EL (cell line): Measurements from ENCODE around the gene ETFA.
A peak's percentile ranks its signal among the peaks of the same experiment; 100 is the strongest.

Experiments used
- DNase-seq: peaks from one replicate; pipeline ENCODE4 v3.0.0-alpha.2; 2016

The ETFA gene

DNA sequence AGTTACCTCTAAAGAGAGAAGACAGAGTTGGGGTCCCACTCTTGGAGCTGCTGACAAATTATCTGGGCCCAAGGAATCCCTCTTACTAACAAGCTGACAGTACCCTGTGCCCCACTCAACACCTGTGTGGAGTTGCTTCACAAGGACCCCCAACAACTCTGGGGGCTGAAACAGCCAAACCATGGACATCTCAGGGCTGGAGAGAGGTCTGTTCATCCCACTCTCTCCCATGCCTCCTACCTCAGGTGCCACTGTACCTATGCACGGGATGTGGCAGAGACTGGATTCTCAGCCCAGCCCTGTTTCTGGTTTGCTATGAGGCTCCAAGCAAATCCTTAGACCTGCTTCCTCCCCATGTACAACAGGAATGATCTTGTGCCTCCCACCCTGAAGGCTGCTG, 101.7 kb downstream of the ETFA start:
- DNase-seq = no peak

GRCh38 chr15:76208786-76209424, 102.4 kb downstream of the ETFA start:
- peak; percentile 31 for DNase-seq

DNA sequence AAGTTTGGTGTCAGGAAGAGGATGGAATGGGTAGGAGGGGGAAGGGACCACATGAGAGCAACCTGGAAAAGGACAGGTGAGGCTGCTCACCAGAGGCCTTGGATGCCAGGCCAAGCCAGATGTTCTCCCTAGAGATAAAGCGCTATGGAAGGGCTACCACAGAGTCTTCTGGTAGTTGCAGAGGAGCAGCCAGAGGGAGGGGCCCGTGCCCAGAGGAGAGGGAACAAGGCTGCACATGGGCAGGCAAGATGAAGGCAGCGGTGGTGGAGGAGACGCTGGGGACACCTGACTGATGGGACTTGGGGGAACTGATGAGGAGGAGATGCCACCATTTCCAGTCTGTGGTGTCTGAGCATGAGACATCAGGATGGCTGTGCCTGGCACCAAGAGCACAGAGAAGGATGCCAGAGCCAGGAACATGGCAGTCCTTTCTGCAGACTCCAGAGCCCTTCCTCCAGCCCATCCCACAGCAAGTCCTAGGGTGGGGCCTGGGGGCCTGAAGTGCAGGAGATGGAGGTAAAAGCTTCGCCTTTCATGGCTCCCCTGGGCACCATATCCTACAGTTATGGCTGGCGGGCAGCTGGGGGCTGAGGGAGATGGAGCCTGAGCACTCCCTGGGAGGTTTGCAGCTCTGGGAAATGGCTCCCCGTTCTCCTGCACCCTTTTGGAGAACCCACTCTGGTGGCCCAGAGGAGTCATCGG, 103.0 kb downstream of the ETFA start:
- DNase-seq = no peak

DNA sequence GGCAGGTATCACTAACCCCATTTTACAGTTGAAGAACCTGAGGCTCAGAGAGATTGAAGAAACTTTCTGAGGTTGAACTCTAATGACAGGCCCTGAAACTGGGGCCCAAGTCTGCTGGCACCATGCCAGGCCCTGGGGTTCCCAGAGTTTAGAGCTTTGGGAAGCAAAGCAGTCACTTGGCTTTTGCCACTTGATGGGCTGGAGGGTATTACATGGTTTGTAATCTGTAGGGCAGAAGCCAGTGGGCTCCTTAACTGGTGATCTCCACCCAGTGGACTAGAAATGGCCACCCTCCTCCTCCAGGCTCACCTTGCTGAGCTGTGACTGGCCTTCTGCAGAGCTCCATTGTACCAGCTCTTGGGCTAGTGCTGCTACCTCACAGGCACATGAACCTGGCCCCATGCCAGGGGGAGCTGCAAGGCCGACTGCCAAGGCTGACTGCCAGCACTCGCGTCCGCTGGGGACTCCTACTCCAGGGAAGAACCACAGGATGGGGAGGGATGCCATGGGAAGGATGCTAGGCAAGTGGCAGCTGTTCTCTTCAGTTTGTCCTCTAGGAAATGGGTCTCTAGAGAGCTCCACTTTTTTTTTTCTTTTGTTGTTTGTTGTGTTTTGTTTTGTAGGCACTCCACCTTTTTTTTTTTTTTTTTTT, 104.8 kb downstream of the ETFA start:
- DNase-seq = peak; percentile 25

GRCh38 chr15:76204916-76205460, 106.3 kb downstream of the ETFA start:
- DNase-seq = no peak

GRCh38 chr15:76204109-76204845, 107.0 kb downstream of the ETFA start:
- no peak for DNase-seq

DNA sequence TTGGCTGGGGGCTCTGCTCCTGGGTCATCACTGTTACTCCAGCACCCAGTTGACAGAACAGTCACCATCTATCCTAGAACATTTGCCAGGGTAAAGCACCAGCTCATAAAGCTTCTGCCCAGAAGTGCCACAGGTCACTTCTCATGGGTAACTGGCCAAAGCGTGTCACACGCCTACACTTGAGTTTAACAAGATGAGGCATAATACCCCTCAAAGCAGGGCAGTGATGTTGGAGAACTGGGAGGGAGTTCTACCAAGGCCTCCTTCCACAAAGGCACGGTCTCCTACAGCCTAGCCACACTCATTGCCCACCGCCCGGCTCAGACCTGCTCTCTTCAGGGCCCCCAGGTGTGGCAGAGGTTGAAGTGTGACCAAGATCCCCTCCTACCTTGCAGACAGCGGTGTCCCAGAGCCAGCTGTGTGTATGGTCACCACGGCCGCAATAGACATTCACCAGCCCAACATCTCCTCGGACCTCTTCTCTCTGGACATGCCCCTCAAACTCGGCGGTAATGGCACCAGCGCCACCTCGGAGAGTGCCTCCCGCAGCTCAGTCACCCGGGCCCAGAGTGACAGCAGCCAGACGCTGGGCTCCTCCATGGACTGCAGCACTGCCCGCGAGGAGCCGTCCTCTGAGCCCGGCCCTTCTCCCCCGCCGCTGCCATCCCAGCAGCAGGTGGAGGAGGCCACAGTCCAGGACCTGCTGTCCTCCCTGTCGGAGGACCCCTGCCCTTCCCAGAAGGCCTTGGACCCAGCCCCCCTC, 107.7 kb downstream of the ETFA start:
- no peak for DNase-seq

DNA sequence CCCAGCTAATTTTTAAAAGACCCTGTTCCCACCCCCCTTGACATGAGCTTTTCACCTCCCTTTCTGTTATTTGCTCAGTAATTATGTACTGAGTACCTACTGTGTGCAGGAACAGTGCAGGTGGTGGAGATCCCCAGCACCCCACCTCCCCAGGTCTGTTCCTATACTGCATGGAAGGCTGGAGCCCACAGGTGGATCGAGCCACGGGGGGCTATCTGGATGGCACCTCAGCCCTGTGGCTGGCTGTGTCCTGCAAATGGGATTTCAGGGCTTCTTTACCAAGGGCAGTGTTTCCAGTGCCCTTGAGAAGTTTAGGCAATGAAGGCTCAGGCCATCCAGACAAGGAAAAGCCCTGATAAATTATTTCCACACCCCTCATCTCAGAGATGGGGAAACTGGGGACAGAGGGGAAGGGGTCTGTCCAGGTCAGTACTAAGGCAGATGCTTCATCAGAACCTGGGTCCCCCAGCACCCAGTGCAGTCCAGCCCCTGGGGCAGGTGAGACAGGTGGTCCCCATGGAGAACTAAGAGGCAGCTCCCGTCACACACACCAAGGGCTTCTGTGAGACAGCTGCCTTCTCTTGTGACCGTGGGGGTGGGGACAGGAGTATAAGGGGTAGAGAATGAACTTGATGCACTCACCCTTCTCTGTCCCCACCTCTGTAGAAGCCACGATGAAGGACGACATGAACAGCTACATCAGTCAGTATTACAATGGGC, 109.6 kb downstream of the ETFA start:
- DNase-seq = no peak

- DNase-seq = no peak
These were observed 110.6 kb downstream of the ETFA start for GRCh38 chr15:76200641-76201105.

DNA sequence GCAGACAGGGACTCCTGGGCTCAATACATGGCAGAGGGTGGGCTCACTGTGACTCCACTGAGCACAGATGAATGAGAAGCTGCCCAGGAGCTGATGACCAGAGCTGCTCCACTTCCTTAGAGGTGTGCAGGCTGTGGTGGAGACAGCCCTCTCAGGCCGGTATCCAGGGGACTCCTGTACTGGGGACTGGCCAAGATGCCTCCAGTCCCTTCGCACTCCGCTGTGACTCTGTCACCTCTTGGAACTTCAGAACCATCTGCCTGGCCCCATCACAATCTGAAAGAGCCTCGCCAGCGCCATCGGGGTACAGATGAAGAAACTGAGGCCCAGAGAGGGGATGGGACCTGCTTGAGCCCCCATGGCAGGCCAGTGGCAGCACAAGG, 111.2 kb downstream of the ETFA start:
- no peak for DNase-seq

- peak; percentile 81 for DNase-seq
These were observed 111.9 kb downstream of the ETFA start for GRCh38 chr15:76199106-76200082.

DNA sequence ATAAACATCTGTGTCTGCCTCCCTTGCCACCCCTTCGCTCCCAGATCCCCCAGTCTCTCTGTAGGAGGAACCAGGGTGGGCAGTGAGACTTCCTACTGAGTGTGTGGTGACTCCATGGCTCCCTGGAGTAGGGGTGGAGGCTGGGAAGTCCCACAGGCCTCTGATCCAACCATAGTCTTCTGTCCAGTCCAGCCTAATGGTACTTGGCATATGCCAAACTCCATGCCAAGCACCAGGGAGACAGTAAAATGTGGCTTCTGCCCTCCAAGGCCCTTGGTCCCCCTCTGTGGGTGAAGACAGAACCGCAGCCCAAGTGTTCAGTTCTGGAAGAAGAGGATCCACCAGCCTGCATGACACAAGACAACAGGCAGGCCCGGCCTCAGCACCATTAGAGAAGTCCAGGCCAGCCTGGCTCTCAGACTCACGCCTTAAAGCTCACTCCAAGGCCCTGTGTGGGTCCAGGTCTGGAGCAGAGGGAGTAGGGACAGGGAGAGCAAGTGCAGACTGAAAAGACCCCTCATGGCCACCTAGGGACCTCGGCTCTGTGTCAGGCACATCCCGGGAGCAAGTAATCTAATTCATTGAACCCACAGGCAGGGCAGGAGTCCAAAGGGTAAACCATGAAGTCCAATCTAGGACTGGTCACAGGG, 112.7 kb downstream of the ETFA start:
- no peak for DNase-seq

DNA sequence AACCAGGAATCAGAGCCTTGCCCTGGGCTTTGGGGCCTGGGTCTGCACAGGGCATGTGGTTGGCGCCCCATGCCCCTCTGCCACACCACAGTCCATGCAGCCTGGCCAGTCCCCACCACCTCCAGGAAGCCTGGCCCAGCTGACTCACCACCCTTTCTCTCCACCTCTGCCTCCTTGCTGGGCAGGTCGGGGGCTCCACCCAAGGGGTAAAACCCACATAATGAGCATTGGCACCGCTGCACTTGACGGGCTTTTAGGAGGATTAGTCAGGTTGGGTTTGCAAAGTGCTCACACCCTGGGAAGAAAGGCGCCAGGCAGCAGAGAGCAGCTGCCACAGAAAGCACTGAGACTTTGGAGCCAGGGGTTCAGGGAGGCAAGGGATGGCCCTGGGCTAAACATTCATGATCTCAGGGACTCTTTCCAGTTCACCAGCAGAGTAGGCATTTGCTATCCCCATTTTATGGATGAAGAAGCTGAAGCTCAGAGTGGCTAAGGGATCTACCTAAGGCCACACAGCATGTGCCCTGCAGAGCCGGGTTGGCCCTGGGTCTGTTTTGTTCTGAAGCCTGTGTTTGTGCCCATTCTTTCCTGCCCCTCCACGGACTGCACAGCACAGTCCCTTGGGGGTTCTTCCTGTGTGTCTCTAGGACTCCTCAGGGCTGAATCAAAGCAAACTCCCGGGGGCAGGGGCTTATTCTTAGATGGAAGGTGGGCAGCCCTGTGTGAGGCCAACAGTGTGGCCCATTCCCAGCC, 113.4 kb downstream of the ETFA start:
- peak; percentile 21 for DNase-seq

DNA sequence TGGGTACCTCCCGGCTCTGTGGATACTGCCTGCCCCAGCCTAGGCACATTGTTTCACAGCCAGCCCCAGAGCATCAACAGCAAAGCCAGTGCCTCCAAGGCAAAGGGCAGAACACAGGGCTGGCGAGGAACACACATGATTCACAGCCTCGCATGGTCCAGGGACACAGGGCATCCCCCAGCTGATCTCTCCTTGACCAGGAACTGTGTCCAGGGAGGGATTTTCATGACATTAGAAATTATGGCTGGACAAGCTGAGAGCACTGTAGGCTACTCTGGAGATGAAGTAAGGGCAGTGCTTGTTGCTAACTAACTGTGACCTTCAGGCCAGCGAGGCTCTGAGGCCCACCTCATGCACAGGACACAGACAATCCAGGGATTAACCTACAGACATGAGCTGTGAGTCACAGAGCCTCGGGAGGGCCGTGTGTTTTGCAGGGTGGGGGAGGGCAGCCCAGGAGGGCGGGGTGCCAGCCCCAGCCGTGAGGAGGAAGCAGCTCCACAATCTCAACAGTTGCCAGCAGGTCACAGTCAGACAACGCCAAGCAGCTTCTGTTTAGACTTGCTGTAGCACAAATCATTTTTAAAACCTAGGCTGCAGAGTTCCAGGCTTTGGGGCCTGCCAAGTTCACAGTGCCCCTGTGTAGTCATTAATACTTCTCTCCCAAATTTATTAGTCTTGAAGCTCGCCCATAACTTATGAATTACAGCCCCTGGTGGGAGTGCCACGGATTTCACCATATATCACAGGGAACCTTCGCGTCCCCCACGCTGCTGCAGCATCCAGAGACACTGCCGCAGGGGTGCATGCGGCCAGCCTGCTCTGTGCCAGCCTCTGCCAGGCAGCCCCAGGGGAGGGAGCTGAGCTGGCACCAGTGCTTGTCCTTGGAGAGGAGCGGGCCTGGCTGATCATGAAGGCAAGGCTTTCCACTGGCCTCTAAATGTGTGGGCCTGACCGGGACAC, 114.7 kb downstream of the ETFA start:
- DNase-seq = peak; percentile 90

DNA sequence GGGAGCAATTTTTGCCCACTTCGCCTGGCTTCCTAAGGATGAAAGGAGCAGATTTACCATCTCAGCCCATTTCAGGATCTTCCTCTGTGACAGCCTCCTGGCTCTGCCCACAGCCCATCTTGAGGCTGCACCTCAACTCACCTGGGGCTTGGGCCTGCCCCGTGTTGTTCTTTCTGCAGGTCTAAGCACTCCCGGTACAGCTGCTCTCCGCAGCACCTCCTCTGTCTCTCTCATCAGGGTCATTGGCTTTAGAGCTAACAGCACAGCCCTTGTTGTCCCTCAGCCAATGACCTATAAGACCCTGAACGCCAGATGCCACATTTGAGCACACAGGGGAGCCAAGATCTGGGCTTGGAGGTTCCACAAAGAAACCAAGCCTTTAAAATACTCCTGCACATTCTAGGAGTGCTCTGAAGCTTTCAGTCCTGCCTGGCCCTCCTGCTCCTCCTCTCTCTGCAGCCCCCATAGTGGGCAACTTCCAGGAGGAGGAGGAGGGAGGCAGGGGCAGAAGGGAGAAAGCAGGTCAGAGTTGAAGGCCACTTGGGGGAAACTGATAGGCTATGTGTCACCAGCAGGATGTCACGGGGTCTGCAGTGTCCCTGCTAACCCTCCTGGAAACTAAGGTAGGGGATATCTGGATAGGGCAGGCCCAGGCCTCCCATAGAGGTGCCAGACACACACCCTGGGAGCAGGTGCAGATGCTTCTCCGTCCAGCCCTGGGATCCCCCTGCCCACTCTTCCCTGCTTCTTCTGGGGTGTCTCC, 115.6 kb downstream of the ETFA start:
- no peak for DNase-seq

GRCh38 chr15:76193934-76194333, 117.3 kb downstream of the ETFA start:
- no peak for DNase-seq

GRCh38 chr15:76192715-76193114, 118.6 kb downstream of the ETFA start:
- DNase-seq = no peak
